ENCODE measurements around the gene NEU4.
"Not testable (repeated sequence)": the region's sequence is repeated elsewhere in the genome, so short reads cannot be mapped to it uniquely, and the experiment has no call there.

The NEU4 gene

GRCh38 chr2:241801611-241802420, 7.2 kb upstream of the NEU4 start:
- no peak for DNase-seq (ENCODE audit: low read depth)
- no peak overlapping the region for H3K4me3 ChIP-seq (ENCODE audit: low read length)
- no peak for TF ChIP-seq CTCF (IDR thresholded peaks at IDR 0.05; ENCODE audit: insufficient read depth, low read depth, low read length, missing control alignments)

- no peak overlapping the region for H3K4me3 ChIP-seq (ENCODE audit: low read length)
- no peak for TF ChIP-seq CTCF (IDR thresholded peaks at IDR 0.05; ENCODE audit: insufficient read depth, low read depth, low read length, missing control alignments)
- no peak for DNase-seq (ENCODE audit: low read depth)
Observed at GRCh38 chr2:241802421-241803318, 6.3 kb upstream of the NEU4 start.

GRCh38 chr2:241803387-241804325, 5.3 kb upstream of the NEU4 start:
- DNase-seq (ENCODE audit: low read depth), result peak; percentile 53
- peak overlapping the region; percentile 32 for H3K4me3 ChIP-seq (ENCODE audit: low read length)
- TF ChIP-seq CTCF (IDR thresholded peaks at IDR 0.05; ENCODE audit: insufficient read depth, low read depth, low read length, missing control alignments), result no peak

- no peak overlapping the region for H3K4me3 ChIP-seq (ENCODE audit: low read length)
- no peak for DNase-seq (ENCODE audit: low read depth)
Observed at GRCh38 chr2:241804326-241805229, 4.4 kb upstream of the NEU4 start.

GRCh38 chr2:241806217-241806616, 2.8 kb upstream of the NEU4 start:
- not testable (repeated sequence) for DNase-seq (ENCODE audit: low read depth); H3K4me3 ChIP-seq (ENCODE audit: low read length)

More at GRCh38 chr2:241804326-241805229, 4.4 kb upstream of the NEU4 start:
- TF ChIP-seq CTCF (IDR thresholded peaks at IDR 0.05; ENCODE audit: insufficient read depth, low read depth, low read length, missing control alignments), result no peak

- DNase-seq (ENCODE audit: low read depth), result no peak
- H3K4me3 ChIP-seq (ENCODE audit: low read length), result no peak overlapping the region
Observed at GRCh38 chr2:241808051-241808720, 807 bp upstream of the NEU4 start.

More at GRCh38 chr2:241808051-241808720, 807 bp upstream of the NEU4 start:
- no peak for TF ChIP-seq CTCF (IDR thresholded peaks at IDR 0.05; ENCODE audit: insufficient read depth, low read depth, low read length, missing control alignments)

Measured in epithelial cell of esophagus (primary cell).